ENCODE measurements around the gene DUOXA2.
"Not testable (repeated sequence)": the region's sequence is repeated elsewhere in the genome, so short reads cannot be mapped to it uniquely, and the experiment has no call there.

The DUOXA2 gene

DNA sequence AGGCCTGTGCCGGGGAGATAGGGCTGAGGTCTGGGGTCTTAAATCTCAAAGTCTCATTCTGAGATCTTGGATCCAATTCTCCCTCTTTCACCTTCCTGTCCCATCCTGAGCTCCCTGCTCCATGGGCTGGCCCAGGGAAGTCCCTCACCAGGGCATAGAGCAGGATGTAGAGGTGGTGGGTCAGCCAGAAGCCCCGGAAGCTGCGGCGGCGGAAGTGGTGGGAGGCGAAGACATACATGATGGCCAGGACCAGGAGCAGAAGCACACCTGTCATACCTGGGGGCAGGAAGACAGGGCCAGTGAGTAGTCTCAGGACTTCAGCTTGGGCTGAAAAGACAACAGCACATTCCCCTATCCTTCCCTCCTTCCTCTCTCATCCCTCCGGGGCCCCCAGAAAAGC lies 16.7 kb upstream of the DUOXA2 start:
- no peak for DNase-seq

DNA sequence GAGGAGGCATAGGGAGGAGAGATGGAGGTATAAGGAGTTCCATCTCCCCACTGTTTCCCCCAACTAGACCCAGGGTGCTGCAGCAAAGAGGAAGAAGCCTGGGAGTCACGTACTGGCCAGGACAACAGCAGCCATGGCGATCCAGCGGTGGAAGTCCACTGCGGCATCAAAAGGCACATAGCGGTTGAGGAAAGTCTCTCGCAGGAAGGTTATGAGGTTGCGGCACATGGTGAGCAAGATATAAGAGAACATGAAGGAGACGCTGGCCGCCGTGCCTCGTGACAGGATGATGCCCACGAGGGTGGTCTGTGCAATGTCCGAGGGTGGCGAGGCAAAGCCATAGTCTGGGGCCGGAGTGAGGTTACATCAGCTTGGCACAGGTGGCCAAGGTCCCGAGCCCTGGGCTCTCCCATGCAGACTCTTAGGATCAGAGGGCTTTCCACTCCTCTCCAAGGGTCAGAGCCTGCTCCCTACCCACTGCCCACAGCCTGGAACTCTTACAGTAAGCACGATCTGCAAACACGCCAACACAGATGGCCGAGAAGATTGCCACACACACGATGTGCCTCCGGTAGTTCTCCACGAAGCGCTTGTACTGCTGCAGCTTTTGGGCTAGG lies 14.5 kb upstream of the DUOXA2 start:
- no peak for DNase-seq

DNA sequence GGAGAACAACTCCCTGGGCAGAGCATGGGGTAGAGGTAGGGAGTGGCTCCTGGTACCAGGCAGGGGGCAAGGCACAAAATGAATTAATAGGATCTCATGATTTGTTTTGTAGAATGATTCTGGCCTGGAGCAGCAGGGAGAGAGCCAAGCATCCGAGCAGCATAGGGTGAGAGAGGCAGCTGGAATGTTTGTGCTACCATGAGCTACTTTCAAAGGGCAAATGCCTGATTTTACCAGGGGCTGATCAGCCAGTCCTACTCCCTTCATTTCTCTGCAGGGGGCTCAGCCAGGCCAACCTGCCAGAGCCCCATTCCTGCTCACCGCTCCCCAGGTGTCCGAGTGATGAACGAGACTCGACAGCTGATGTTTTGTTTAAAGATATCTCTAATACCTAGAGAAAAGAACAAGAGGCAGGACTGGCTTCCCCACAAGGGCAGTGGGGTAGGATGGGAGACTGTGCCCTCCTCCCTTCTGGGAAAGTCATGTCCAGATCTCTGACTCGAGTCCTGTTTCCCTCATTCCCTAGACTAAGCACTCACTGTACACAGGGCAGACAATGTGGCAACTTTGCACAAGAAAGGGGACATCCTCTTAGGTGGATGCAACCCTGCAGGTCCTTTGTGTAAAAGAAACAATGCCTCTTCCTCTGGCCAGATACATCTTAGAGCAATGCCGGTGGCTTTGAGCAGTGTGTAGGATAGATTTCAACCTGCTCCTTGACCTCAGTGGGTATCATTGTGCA lies 13.1 kb upstream of the DUOXA2 start:
- no peak for DNase-seq

DNA sequence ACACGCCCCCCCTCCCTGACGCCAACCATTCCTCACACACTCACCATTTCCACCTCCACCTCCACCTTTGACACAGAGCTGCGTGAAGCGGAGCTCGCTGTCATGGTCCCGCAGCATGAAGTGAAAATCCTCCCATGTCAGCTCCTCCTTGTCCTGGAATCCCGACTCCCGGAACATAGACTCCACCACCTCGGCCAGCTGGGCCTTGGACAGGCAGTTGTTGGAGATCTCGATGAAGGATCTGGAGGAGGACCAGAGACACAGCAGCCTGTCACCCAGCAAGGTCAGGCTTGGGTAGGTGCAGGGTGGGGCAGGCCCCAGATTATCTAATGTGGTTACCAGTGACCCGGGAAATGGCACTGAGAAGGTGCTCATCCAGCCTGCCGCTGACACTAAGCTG lies 12.4 kb upstream of the DUOXA2 start:
- no peak for DNase-seq

DNA sequence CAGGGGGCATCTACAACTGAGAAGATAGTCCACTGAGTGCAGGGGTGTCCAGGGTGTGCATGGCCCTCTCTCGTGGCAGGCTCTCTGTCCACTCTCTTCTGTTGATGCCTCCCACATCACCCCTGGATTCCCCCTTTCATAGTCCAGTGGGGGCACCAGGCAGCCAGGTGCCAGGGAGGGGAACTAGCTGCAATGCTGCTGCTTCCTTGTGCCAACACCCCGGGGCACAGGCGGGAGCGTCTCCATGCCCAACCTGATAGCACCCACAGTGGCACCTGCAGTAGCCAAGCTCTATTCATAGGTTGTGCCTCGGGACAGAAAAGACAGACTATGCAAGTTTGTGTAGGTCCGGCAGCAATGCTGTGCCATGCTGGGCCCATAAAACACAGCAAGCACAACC lies 11.9 kb upstream of the DUOXA2 start:
- no peak for DNase-seq

DNA sequence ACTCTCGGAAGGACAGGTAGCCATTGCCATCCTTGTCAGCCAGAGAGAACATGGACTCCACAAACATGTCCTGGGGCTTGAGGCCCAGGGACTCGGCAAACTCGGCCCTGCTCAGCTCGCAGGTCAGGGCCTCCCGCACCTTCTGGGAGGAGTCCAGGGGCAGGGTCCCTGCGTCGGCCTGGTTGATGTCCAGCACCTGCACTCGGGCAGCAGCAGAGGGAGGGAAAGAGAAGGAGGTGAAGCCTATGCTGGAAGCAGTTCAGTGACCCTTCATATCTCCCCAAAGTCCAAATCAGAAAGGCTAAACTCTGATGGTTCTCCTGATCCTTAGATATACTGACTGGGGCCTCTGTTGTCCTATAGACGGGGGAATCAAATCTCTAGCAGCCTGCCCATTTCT lies 10.0 kb upstream of the DUOXA2 start:
- DNase-seq = not testable (repeated sequence)

DNA sequence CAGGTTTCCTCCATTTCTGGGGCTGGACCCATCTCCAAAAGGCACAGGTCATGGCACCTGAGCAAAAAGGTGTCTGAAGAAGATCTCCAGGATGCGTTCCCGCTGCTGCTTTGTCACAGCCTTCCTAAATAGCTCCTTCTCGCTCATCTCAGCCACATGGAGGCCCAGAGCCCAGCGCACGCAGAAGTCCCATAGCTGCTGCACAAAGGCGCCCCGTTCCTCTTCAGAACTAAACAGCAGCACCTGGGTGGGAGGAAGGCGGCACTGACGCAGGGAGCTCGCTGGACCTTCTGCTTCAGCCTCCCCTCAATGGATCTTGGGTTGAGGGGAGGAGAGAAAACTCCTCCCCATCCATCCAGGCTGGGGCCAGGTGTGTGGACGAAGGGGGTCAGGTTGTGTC lies 8.5 kb upstream of the DUOXA2 start:
- no peak for DNase-seq

DNA sequence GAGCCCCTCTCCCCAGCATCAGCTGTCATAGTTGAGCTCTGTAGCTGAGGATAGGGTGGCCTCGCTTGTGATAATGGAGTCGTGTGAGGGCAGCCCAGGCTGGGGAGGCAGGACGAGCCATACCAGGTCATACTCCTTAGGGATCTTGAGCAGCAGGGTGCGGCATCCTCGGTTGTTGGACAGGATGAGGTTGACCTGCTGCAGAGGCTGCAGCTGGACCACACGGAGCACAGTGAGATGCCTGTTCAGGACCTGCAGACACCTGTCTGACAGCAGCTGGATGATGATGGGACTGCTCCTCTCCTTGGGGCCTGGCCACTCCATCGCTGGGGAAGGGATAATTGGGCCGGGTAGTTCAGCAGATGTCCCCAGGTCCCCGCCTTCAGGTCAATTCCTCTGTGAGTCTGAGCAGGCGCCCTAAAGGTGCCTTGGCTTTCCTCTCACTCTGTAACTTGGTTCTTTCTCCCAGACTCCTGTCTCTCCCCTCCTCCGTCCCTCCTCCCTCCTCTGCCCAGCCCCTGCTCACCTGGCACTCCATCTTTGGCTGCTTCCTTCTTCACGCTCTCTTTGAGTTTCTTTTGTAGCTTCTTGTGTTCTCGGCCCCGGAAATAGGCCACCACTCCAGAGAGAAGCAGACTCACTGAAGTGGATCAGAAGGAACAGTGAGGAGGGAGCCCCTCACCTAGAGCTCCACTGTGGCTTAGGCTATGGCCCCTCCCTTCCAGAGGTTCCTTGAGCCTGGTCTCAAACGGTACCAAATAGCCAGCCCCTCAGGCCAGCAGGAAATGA lies 7.9 kb upstream of the DUOXA2 start:
- DNase-seq = no peak

DNA sequence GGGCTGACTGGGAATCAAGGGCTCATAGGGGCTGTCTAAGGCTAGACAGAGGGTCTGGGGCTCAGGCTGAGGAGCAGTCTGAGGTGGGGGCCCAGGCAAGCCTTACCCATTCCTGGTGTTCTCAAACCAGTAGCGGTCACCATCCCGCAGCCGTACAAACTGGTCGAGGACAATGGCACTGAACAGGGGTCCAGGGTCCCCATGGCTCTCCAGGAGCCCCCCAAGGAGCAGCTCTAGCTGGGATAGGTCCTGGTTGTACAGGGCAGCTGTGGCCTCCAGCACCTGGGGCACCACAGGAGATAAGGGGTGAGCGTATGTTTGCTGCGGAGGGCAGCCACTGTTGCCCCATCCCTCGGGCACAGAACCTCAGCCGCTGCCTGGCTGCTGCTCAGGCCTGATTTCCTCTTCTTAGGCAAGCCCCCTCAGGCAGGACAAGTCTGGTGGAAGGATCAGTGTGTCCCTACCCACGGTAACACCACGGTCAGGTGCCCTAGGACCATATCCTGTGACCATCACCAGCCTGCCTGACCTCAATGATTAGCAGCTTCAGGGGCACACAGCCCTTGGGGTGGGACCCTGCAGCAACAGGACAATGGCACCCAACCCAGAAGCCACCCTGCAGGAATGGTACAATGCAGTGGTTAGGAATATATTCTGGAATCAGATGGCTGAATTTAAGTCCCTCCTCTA lies 6.0 kb upstream of the DUOXA2 start:
- DNase-seq = no peak

DNA sequence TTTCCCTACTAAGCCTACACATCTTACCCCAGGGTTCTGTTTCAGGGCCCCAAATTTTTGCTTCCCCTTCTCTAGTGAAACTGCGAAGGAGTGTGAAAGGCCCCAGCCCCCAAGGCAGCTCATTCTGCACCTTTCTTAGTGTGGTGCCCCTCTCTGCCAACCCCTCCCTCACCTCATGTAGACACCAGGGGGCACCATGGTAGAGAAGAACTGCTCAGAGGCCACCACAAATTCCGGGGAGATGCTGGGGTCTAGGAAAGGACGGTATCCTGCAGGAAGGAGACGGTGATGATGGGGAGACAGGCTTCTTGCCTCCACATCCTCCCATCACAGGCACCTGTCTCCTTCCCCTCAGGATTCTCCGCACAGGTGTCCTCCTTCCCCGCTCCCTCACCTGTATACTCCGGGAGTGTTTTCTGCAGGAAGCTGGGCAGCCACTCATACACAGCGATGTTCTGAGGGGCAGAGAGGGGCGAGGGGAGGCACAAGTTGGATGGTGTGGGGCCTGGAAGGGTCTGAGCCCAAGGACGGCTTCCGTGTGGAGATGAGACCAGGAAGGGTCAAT lies 3.8 kb upstream of the DUOXA2 start:
- DNase-seq = no peak

DNA sequence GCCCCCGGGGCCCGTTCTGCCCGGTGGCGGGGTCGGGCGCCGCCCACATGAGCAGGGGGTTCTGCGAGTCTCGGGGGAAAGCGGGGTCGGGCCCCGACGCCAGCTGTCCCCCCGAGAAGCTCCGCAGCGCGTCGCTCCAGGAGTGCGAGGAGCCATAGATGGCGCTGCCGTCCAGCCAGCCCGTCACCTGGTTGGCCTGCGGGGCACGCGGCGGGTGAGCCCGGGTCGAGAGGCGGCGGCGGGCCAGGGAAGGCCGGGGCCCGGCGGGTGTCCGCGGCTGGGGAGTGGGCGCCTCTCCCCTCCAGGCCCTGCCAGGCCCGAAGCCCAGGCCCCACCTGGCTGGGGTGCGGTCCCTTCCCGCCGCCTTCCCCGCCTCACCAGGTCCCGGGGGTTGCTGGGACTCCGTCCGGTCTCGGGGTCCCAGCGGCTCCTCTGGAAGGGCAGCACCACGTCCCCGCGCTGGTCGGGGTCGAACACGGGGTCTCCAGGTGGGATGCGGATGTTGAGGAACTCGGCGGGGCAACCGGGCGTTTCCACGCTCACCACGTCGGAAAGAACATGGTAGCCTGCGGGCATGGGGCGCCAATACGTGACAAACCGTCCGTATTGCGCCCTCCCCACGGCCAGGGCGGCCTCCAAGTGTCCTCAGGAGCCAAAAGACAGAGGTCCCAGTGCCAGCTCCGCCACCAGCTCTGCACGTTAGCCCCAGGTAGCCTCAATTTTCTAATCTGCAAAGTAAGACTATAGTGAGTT lies 2.6 kb upstream of the DUOXA2 start:
- no peak for DNase-seq

DNA sequence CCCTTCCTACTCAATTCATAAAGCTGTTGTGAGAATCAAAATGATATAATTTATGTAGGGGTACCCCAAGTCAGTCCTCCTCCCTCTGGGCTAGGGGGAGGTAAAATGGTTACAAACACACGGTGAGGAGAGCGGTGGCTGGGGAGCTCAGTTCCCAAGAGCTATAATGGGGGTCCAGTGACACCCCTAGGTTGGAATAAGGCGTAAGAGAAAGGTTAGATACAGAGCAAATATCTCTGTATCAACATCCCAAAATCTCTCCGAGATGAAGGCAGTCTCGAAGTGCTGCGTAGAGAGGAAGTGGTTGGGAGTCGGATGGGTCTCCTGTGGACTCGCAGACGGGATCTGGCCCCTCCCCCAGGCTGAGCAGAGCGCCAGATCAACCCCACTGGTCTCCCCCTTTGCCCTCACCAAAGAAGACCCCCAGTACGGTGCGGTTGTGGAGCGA lies 2.0 kb upstream of the DUOXA2 start:
- no peak for DNase-seq

DNA sequence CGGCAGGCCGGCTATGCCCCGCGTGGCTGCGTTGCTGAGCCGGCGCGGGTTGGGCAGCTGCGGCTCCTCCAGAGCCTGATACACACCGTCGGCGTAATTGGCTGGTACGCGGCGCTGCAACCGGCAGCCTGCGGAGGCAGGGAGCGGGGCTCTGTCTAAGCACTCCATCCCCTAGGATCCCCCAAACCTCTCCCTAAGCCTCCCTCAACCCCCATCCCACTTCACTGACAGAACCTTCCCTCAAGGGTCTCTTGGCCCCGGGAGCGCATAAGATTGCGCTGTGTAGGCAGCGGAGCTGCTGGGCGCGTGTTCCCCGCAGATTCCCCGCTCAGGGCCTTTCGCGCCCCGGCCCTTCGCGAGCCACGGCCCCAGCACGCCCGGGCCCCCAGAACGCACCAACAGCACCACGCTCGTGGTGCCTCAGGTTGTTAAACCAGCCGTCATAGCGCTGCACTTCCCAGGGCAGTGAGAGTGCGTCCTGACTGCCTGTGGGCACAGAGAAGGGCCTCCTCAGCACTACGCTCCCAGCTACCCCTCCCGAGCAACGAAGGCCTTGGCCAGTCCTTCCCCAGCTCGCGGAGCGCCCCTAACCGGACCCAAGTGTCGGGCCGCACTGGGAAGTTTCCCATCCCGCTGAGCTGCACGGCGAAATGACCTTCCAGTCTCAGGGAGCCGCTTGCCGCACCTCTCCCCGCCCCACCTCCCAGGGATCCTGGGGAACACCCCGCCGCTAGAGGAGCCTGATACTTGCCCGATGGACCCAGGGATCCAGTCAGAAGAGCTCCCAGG lies 1.3 kb upstream of the DUOXA2 start:
- DNase-seq = no peak

DNA sequence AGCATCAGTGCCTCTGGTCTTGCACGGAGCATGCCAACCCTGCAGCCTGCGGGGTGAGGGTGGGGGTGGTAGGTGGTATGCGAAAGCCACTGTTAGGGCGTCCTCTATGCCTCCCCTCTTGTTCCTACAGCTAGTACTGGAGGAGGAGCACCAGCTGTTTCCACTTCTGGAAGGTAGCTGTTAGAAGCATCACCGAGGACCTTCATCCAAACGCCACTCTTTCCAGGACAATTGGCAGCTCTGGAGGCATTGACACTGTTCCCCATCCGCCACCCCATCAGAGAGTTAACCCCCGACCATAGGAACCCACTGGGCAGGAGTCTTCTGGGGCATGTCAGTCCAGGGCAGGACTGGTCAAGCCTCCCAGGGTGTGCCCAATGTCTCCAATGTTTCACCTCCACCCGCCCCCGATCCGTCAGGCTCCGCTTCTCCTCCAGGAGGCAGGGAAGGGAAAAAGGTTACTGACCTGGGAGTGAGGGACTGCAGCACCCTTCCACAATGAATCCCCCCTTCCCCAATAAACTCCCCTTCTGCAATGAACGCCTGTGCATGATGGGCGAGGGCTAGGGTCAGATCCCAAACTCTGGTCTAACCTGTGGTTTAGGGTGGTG lies 641 bp upstream of the DUOXA2 start:
- DNase-seq = no peak

DNA sequence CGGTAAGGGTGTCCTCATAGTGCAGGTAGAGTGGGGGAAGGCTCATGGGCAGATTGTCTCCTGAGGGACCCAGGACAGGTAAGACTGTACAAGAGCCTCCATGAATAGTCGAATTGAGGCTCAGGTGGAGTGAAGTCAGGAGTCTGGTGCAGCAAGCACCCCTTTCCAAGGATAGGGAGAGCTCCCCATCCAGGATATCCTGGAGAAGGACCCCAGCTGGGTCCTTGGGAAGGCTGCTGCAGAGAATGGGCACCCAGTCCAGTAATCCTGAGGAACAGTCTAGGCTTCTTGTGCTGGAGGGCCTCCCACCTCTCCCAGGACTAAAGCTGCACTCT lies 592 bp downstream of the DUOXA2 start:
- DNase-seq = no peak

DNA sequence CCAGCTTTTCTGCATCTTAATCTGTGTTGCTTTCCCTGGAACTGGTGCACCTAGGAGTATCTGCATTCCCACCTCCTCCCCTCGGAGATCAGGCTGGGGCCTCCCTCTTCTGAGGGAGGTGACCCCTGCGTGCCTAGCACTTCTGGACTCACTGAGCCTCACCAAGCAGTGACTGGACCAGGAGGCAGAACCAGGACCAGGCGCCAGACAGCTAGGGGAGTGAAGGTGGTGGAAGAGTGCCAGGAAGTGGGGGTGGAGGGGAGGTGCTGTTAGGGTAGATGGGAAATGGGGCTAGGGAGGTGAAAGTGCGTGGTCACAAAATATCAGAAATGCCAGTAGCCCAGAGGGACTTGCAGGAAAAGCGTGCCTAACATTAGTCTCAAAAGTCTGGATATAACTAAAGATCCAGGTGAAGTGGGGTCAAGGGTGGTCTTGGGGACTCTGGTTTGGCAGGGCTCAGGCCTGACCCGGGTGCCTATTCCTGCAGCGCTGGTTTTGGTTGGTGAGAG lies 1.2 kb downstream of the DUOXA2 start:
- no peak for DNase-seq

DNA sequence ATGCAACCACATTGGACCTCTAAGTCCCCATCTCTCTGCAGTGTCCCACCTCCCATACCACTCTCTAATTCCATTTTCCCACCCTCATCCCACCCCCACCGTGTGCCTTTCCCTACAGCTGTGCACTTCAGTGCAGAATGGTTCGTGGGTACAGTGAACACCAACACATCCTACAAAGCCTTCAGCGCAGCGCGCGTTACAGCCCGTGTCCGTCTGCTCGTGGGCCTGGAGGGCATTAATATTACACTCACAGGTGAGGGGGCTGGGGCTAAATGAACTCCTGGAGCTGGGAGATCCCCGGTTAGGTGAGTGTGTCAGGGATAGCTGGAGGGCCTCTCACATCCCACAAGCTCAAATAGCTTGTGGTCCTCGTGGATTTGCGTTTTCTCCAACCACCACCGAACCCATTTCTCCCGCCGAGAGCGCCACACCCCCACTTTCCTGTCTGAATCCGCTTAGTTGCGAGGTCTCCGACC lies 1.9 kb downstream of the DUOXA2 start:
- DNase-seq = no peak

DNA sequence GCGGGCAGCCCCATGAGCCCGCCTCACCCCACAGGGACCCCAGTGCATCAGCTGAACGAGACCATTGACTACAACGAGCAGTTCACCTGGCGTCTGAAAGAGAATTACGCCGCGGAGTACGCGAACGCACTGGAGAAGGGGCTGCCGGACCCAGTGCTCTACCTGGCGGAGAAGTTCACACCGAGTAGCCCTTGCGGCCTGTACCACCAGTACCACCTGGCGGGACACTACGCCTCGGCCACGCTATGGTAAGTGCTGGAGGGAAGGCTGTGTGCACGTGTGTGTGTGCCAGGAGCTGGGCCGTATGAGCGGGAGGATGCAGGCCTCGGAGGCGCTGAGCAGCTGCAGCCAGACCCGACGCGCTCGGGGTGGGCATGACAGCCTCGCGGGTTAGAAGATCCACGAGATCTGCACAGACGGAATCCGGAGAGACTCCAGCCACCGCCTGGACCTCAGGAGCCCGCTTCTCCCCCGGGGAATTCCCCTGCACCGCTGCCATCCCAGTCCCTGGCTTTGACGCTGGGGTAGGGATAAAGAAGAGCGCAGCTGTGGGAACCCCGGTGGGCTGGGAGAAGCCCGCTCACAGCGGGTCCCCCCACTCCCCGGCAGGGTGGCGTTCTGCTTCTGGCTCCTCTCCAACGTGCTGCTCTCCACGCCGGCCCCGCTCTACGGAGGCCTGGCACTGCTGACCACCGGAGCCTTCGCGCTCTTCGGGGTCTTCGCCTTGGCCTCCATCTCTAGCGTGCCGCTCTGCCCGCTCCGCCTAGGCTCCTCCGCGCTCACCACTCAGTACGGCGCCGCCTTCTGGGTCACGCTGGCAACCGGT lies 2.6 kb downstream of the DUOXA2 start:
- DNase-seq = no peak

DNA sequence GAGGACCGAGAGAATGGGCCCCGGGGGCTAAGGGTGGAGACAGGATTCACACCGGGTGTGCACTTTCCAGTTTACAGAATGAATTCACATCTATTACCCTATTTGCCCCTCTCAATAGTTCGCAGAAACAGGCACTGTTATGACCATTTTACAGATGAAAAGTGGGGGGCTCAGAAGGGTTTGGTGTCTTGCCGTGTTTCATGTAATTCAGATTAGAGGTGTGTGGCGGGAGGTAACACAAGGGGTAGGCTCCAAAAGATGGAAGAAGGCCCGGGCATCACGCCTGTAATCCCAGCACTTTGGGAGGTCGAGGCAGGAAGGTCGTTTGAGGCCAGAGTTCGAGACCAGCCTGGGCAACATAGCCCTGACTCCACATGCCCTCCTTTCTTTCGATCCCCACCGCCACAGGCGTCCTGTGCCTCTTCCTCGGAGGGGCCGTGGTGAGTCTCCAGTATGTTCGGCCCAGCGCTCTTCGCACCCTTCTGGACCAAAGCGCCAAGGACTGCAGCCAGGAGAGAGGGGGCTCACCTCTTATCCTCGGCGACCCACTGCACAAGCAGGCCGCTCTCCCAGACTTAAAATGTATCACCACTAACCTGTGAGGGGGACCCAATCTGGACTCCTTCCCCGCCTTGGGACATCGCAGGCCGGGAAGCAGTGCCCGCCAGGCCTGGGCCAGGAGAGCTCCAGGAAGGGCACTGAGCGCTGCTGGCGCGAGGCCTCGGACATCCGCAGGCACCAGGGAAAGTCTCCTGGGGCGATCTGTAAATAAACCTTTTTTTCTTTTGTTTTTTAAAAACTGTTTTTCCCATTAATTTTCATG lies 3.4 kb downstream of the DUOXA2 start:
- DNase-seq = no peak
